ENCODE data around the gene NEK2. TPM values are rescaled to one million over a fixed set of nuclear protein-coding genes. Genes with fewer than 3 reads are reported as not detected.
A peak's percentile ranks its signal among the peaks of the same experiment; 100 is the strongest.
"Not testable (repeated sequence)": the region's sequence is repeated elsewhere in the genome, so short reads cannot be mapped to it uniquely, and the experiment has no call there.

NEK2 gene
- total and polyA plus RNA-seq, 2 of the 13 experiments (the other 11 are each of a cell fraction or from before 2014, with no cell fraction given) = 10.9 to 40.8 TPM

- TF ChIP-seq ZNF460 (CRISPR knock-in tag; IDR thresholded peaks at IDR 0.05; ENCODE audit: borderline replicate concordance) (peak; percentile 48; the same call in 1 of the 2 replicates), ZNF710 (CRISPR knock-in tag; IDR thresholded peaks at IDR 0.05; ENCODE audit: borderline replicate concordance) (peak; percentile 86), SP5 (CRISPR knock-in tag; IDR thresholded peaks at IDR 0.05; ENCODE audit: borderline replicate concordance, low read depth) (peak; percentile 56), SOX6 (CRISPR knock-in tag; IDR thresholded peaks at IDR 0.05) (peak; percentile 86), ZNF331 (CRISPR knock-in tag; IDR thresholded peaks at IDR 0.05) (peak; percentile 59), RERE (CRISPR knock-in tag; IDR thresholded peaks at IDR 0.05; ENCODE audit: low read depth) (0 out of 2 replicates have a peak, but pooled peaks have one; percentile 52), XRCC5 (optimal IDR thresholded peaks at IDR 0.05; ENCODE audit: low read length) (peak; percentile 64), SALL1 (CRISPR knock-in tag; IDR thresholded peaks at IDR 0.05) (peak; percentile 78), GABPB1 (CRISPR knock-in tag; IDR thresholded peaks at IDR 0.05) (0 out of 2 replicates have a peak, but pooled peaks have one; percentile 24), NR2C2 (CRISPR knock-in tag; IDR thresholded peaks at IDR 0.05; ENCODE audit: borderline replicate concordance) (0 out of 2 replicates have a peak, but pooled peaks have one; percentile 19), BCL6 (CRISPR knock-in tag; IDR thresholded peaks at IDR 0.05) (0 out of 2 replicates have a peak, but pooled peaks have one; percentile 43), ZNF878 (CRISPR knock-in tag; IDR thresholded peaks at IDR 0.05) (peak; percentile 56; the same call in 1 of the 2 replicates), RCOR2 (CRISPR knock-in tag; IDR thresholded peaks at IDR 0.05) (peak; percentile 90), ZGPAT (CRISPR knock-in tag; IDR thresholded peaks at IDR 0.05) (peak; percentile 46; the same call in 1 of the 2 replicates), FOXA3 (CRISPR knock-in tag; IDR thresholded peaks at IDR 0.05) (peak; percentile 77; the same call in 1 of the 2 replicates), ZNF292 (CRISPR knock-in tag; IDR thresholded peaks at IDR 0.05; ENCODE audit: borderline replicate concordance, low read depth) (0 out of 2 replicates have a peak, but pooled peaks have one; percentile 40)
- TF ChIP-seq, protein P1, sequence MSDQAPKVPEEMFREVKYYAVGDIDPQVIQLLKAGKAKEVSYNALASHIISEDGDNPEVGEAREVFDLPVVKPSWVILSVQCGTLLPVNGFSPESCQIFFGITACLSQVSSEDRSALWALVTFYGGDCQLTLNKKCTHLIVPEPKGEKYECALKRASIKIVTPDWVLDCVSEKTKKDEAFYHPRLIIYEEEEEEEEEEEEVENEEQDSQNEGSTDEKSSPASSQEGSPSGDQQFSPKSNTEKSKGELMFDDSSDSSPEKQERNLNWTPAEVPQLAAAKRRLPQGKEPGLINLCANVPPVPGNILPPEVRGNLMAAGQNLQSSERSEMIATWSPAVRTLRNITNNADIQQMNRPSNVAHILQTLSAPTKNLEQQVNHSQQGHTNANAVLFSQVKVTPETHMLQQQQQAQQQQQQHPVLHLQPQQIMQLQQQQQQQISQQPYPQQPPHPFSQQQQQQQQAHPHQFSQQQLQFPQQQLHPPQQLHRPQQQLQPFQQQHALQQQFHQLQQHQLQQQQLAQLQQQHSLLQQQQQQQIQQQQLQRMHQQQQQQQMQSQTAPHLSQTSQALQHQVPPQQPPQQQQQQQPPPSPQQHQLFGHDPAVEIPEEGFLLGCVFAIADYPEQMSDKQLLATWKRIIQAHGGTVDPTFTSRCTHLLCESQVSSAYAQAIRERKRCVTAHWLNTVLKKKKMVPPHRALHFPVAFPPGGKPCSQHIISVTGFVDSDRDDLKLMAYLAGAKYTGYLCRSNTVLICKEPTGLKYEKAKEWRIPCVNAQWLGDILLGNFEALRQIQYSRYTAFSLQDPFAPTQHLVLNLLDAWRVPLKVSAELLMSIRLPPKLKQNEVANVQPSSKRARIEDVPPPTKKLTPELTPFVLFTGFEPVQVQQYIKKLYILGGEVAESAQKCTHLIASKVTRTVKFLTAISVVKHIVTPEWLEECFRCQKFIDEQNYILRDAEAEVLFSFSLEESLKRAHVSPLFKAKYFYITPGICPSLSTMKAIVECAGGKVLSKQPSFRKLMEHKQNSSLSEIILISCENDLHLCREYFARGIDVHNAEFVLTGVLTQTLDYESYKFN (CRISPR knock-in tag; conservative IDR thresholded peaks at IDR 0.05) = peak; percentile 65
- not testable (repeated sequence) for TF ChIP-seq SOX6 (IDR thresholded peaks at IDR 0.05)
Measured at GRCh38 chr1:211636575-211637029, 38.8 kb downstream of the NEK2 start (continued).

All from HepG2 (cell line).